ENCODE measurements around the gene RPEL1.

The RPEL1 gene

GRCh38 chr10:103276251-103276895, 30.7 kb downstream of the RPEL1 start:
- peaks cover 0 to 7% of the 10 kb centered on the region in 2 experiments for H3K4me1 ChIP-seq (ENCODE audit: control insufficient read depth in 1 of 2, insufficient read depth in 1 of 2, low read depth in 1 of 2, low read length in 1 of 2)
- peaks cover 96% of the 10 kb centered on the region for H3K27me3 ChIP-seq
- TF ChIP-seq CTCF (IDR thresholded peaks at IDR 0.05): no peak
- no peak overlapping the region for H3K4me3 ChIP-seq (ENCODE audit: low read depth in 1 of 2, low read length in 1 of 2)
- H3K36me3 ChIP-seq: no peaks in the 10 kb centered on the region
- H3K27ac ChIP-seq: no peak overlapping the region
- no peaks in the 10 kb centered on the region for H3K9me3 ChIP-seq

GRCh38 chr10:103276896-103277712, 31.4 kb downstream of the RPEL1 start, which contains the start of gene INA:
TSS of gene INA (plus strand) at chr10:103277138. CDS start at chr10:103277212, 74 bp downstream.
- H3K9me3 ChIP-seq: no peaks in the 10 kb centered on the region
- no peak within 1 kb of the TSS for H3K27ac ChIP-seq
- H3K4me3 ChIP-seq (ENCODE audit: low read depth in 1 of 2, low read length in 1 of 2): no peak within 1 kb of the TSS
- no peaks in the 10 kb centered on the region for H3K36me3 ChIP-seq
- H3K27me3 ChIP-seq: peaks cover 96% of the 10 kb centered on the region
- peaks cover 0 to 10% of the 10 kb centered on the region in 2 experiments for H3K4me1 ChIP-seq (ENCODE audit: control insufficient read depth in 1 of 2, insufficient read depth in 1 of 2, low read depth in 1 of 2, low read length in 1 of 2)
- TF ChIP-seq CTCF (IDR thresholded peaks at IDR 0.05): no peak

GRCh38 chr10:103277713-103278536, 32.2 kb downstream of the RPEL1 start:
- Histone ChIP-seq H3K4me1 (ENCODE audit: control insufficient read depth in 1 of 2, insufficient read depth in 1 of 2, low read depth in 1 of 2, low read length in 1 of 2) (peaks cover 0 to 12% of the 10 kb centered on the region in 2 experiments), H3K4me3 (ENCODE audit: low read depth in 1 of 2, low read length in 1 of 2) (no peak overlapping the region), H3K27ac (no peak overlapping the region), H3K27me3 (peaks cover 98% of the 10 kb centered on the region), H3K9me3 (no peaks in the 10 kb centered on the region), H3K36me3 (no peaks in the 10 kb centered on the region)
- no peak for TF ChIP-seq CTCF (IDR thresholded peaks at IDR 0.05)

- no peak for TF ChIP-seq CTCF (IDR thresholded peaks at IDR 0.05)
- peaks cover 94% of the 10 kb centered on the region for H3K27me3 ChIP-seq
- H3K4me3 ChIP-seq (ENCODE audit: low read depth in 1 of 2, low read length in 1 of 2): no peak overlapping the region
These were observed 32.8 kb downstream of the RPEL1 start for GRCh38 chr10:103278537-103278823.

GRCh38 chr10:103278862-103279298, 33.2 kb downstream of the RPEL1 start:
- Histone ChIP-seq H3K9me3 (no peaks in the 10 kb centered on the region), H3K27me3 (peaks cover 90% of the 10 kb centered on the region), H3K4me1 (ENCODE audit: control insufficient read depth in 1 of 2, insufficient read depth in 1 of 2, low read depth in 1 of 2, low read length in 1 of 2) (peaks cover 1 to 19% of the 10 kb centered on the region in 2 experiments), H3K27ac (no peak overlapping the region), H3K36me3 (no peaks in the 10 kb centered on the region), H3K4me3 (ENCODE audit: low read depth in 1 of 2, low read length in 1 of 2) (no peak overlapping the region)
- TF ChIP-seq CTCF (IDR thresholded peaks at IDR 0.05): no peak

More at GRCh38 chr10:103278537-103278823, 32.8 kb downstream of the RPEL1 start:
- Histone ChIP-seq H3K4me1 (ENCODE audit: control insufficient read depth in 1 of 2, insufficient read depth in 1 of 2, low read depth in 1 of 2, low read length in 1 of 2) (peaks cover 0 to 17% of the 10 kb centered on the region in 2 experiments), H3K27ac (no peak overlapping the region), H3K9me3 (no peaks in the 10 kb centered on the region), H3K36me3 (no peaks in the 10 kb centered on the region)
